IMR-90 (cell line): ENCODE results near the gene MRPL44. TPM values are rescaled to one million over a fixed set of nuclear protein-coding genes. Genes with fewer than 3 reads are reported as not detected.

Source experiments
- ATAC-seq: fragments of 200-7000 bp; cut with Tn5 transposase; 2 replicates; pipeline ENCODE4 v1.9.1; 2020; ENCODE audit warnings: low read depth, mild to moderate bottlenecking, moderate library complexity
- BruUV-seq: library from RNA; stranded (reverse); fragments of 400-500 nt; replicated peaks from 2 replicates; lab custom pipeline; 2021; lab: Mats Ljungman, UMichigan
- CTCF ChIA-PET: fragments of 300-600 bp; formaldehyde crosslinking; extraction: SDS; loops from one replicate; lab custom pipeline; 2021; ENCODE audit warnings: antibody characterized with exemption; lab: Yijun Ruan, JAX
- POLR2A ChIA-PET: fragments of 300-600 bp; sonication (Branson Sonifier 250); formaldehyde crosslinking; loops from one replicate; lab custom pipeline; 2022; ENCODE audit warnings: antibody characterized with exemption; ENCODE audit not compliant: unreplicated experiment; lab: Charles Lee
- DNase-seq: peaks from one replicate; pipeline ENCODE4 v3.0.0; 2013
- H2AFZ ChIP-seq: replicated peaks from 2 replicates; pipeline ENCODE3; 2013; ENCODE audit warnings: low read length, mild to moderate bottlenecking; ENCODE audit not compliant: poor library complexity
- H2AK5ac ChIP-seq: 2 replicates; pipeline ENCODE4 v1.6.1; 2013; ENCODE audit warnings: low read depth, low read length, inconsistent platforms
- H2AK9ac ChIP-seq: replicated peaks from 2 replicates; pipeline ENCODE3; 2013; ENCODE audit warnings: mild to moderate bottlenecking, low read depth, low read length, moderate library complexity; ENCODE audit not compliant: poor library complexity
- H2BK120ac ChIP-seq: 2 replicates; pipeline ENCODE4 v1.6.1; 2013; ENCODE audit warnings: low read depth, low read length, inconsistent platforms
- H2BK15ac ChIP-seq: 3 replicates; pipeline ENCODE4 v1.6.1; 2013; ENCODE audit warnings: low read depth, low read length, inconsistent platforms
- H2BK20ac ChIP-seq: 2 replicates; pipeline ENCODE4 v1.6.1; 2013; ENCODE audit warnings: low read depth, mild to moderate bottlenecking, inconsistent platforms, low read length, moderate library complexity
- H2BK5ac ChIP-seq: 2 replicates; pipeline ENCODE4 v1.6.1; 2013; ENCODE audit warnings: mild to moderate bottlenecking, low read depth, low read length, inconsistent platforms; ENCODE audit not compliant: poor library complexity, severe bottlenecking
- H3K14ac ChIP-seq: replicated peaks from 2 replicates; pipeline ENCODE4 v1.6.1; 2013; ENCODE audit warnings: low read depth, low read length, inconsistent platforms
- H3K18ac ChIP-seq: 2 replicates; pipeline ENCODE4 v1.6.1; 2013; ENCODE audit warnings: low read depth, low read length, control low read depth
- H3K23ac ChIP-seq: 2 replicates; pipeline ENCODE4 v1.6.1; 2013; ENCODE audit warnings: low read depth, low read length, inconsistent platforms
- H3K27ac ChIP-seq: 2 replicates; pipeline ENCODE4 v1.5.1; 2013; ENCODE audit warnings: mild to moderate bottlenecking, control low read depth, low read length; ENCODE audit not compliant: insufficient read depth
- H3K27me3 ChIP-seq: 2 replicates; pipeline ENCODE4 v1.6.1; 2013; ENCODE audit warnings: low read length; ENCODE audit not compliant: control insufficient read depth, insufficient read depth
- H3K36me3 ChIP-seq: 2 replicates; pipeline ENCODE4 v1.6.1; 2013; ENCODE audit warnings: low read length, mixed read lengths; ENCODE audit not compliant: control insufficient read depth, insufficient read depth
- H3K4ac ChIP-seq: 2 replicates; pipeline ENCODE4 v1.6.1; 2013; ENCODE audit warnings: low read depth, low read length, inconsistent platforms
- H3K4me1 ChIP-seq: 2 replicates; pipeline ENCODE4 v1.6.1; 2013; ENCODE audit warnings: low read length, mixed read lengths; ENCODE audit not compliant: control insufficient read depth, insufficient read depth
- H3K4me2 ChIP-seq: 2 replicates; pipeline ENCODE4 v1.6.1; 2013; ENCODE audit warnings: low read depth, mild to moderate bottlenecking, control low read depth, low read length, moderate library complexity
- H3K4me3 ChIP-seq: 2 replicates; pipeline ENCODE4 v1.5.1; 2013; ENCODE audit warnings: low read depth, mild to moderate bottlenecking, control low read depth, low read length, moderate library complexity; ENCODE audit not compliant: insufficient read depth
- H3K56ac ChIP-seq: 2 replicates; pipeline ENCODE4 v1.6.1; 2013; ENCODE audit warnings: low read length, inconsistent platforms; ENCODE audit not compliant: insufficient read depth; ENCODE audit errors: extremely low read depth
- H3K79me1 ChIP-seq, 2 experiments: 2 replicates each; pipeline ENCODE4 v1.6.1; 2013; ENCODE audit warnings: low read length in 2 of 2, inconsistent platforms in 1 of 2, low read depth in 1 of 2
- H3K9ac ChIP-seq: 2 replicates; pipeline ENCODE4 v1.6.1; 2013; ENCODE audit warnings: low read depth, low read length, control low read depth
- H3K9me1 ChIP-seq: 2 replicates; pipeline ENCODE4 v1.6.1; 2013; ENCODE audit warnings: low read length, inconsistent platforms; ENCODE audit not compliant: insufficient read depth
- H3K9me3 ChIP-seq: 2 replicates; pipeline ENCODE4 v1.6.1; 2013; ENCODE audit warnings: low read length; ENCODE audit not compliant: control insufficient read depth, insufficient read depth
- H4K20me1 ChIP-seq: 2 replicates; pipeline ENCODE4 v1.6.1; 2013; ENCODE audit warnings: low read length, inconsistent platforms; ENCODE audit not compliant: insufficient read depth
- H4K5ac ChIP-seq: 2 replicates; pipeline ENCODE4 v1.6.1; 2013; ENCODE audit warnings: mild to moderate bottlenecking, low read depth, low read length, control low read depth
- H4K8ac ChIP-seq, 2 experiments: 2 replicates each; pipeline ENCODE4 v1.6.1; 2013; ENCODE audit warnings: low read depth in 2 of 2, low read length in 2 of 2, control low read depth in 1 of 2, inconsistent platforms in 1 of 2
- H4K91ac ChIP-seq: 2 replicates; pipeline ENCODE4 v1.6.1; 2013; ENCODE audit warnings: low read depth, low read length, inconsistent platforms; ENCODE audit not compliant: insufficient read depth
- BHLHE40 ChIP-seq: fragments of 150-350 bp; IDR thresholded peaks from 2 replicates; pipeline ENCODE4 v1.6.1; 2016; ENCODE audit warnings: mild to moderate bottlenecking, low read depth, low read length
- CEBPB ChIP-seq: IDR thresholded peaks from 2 replicates; pipeline ENCODE4 v1.6.1; 2012; ENCODE audit warnings: low read depth, low read length, improper control_type of control experiment
- CHD1 ChIP-seq: IDR thresholded peaks from 2 replicates; pipeline ENCODE4 v1.6.1; 2012; ENCODE audit warnings: low read depth, low read length, improper control_type of control experiment
- FOS ChIP-seq: fragments of 150-350 bp; IDR thresholded peaks from 2 replicates; pipeline ENCODE4 v1.6.1; 2016; ENCODE audit warnings: low read depth, low read length
- MAFK ChIP-seq: IDR thresholded peaks from 2 replicates; pipeline ENCODE4 v1.6.1; 2012; ENCODE audit warnings: low read depth, low read length, improper control_type of control experiment
- MAZ ChIP-seq: IDR thresholded peaks from 2 replicates; pipeline ENCODE4 v1.6.1; 2012; ENCODE audit warnings: low read depth, mild to moderate bottlenecking, low read length, improper control_type of control experiment, moderate library complexity, borderline replicate concordance
- POLR2A ChIP-seq: IDR thresholded peaks from 2 replicates; pipeline ENCODE4 v1.6.1; 2012; ENCODE audit warnings: mild to moderate bottlenecking, low read depth, low read length
- RAD21 ChIP-seq: IDR thresholded peaks from 2 replicates; pipeline ENCODE4 v1.6.1; 2012; ENCODE audit warnings: low read length, improper control_type of control experiment
- RCOR1 ChIP-seq: IDR thresholded peaks from 2 replicates; pipeline ENCODE4 v1.6.1; 2012; ENCODE audit warnings: mild to moderate bottlenecking, low read length, improper control_type of control experiment; ENCODE audit not compliant: insufficient replicate concordance
- RFX5 ChIP-seq: IDR thresholded peaks from 2 replicates; pipeline ENCODE4 v1.8.0; 2012; ENCODE audit warnings: low read depth, mild to moderate bottlenecking, low read length, moderate library complexity
- WGBS, 2 experiments: methylation state at CpG; one replicate each; pipeline versions ENCODE4 v1.1.5 to v1.1.7; 2013; ENCODE audit warnings: missing lambda C conversion rate in 2 of 2; ENCODE audit not compliant: insufficient read length in 1 of 2; ENCODE audit errors: extremely low coverage in 2 of 2; 5-methylcytosine and 5-hydroxymethylcytosine counted together
- dilution Hi-C: fragments of 300-500 bp; cut with HindIII; formaldehyde crosslinking; loops from one replicate; pipeline ENCODE4 v1.14.3; 2018; ENCODE audit warnings: low sequenced_read_pairs; ENCODE audit not compliant: unreplicated experiment
- in situ Hi-C: fragments of 300-500 bp; cut with MboI; formaldehyde crosslinking; loops from 3 replicates; pipeline ENCODE4 v1.14.3; 2019; ENCODE audit warnings: low sequenced_read_pairs, inconsistent platforms, mixed read lengths
- intact Hi-C: fragments of 100-400 bp; cut with micrococcal nuclease; formaldehyde crosslinking; loops from 2 replicates; pipeline ENCODE4 v1.10.0; 2022
- polyA plus RNA-seq, 3 experiments: library from polyadenylated mRNA; depleted of rRNA; stranded (reverse); fragments of >200 nt; gene quantifications; 2 replicates each; pipeline ENCODE4 v1.2.3, GENCODE V29; 2012; ENCODE audit warnings: low replicate concordance in 1 of 3
- total RNA-seq: library from RNA; depleted of rRNA; stranded (reverse); fragments of >200 nt; gene quantifications from 2 replicates; pipeline ENCODE4 v1.2.3, GENCODE V29; 2012
- TF ChIP-seq, protein P1 (sequence below): fragments of 150-350 bp; IDR thresholded peaks from 2 replicates; pipeline ENCODE4 v1.6.1; 2016; ENCODE audit warnings: low read depth, mild to moderate bottlenecking, low read length, moderate library complexity, borderline replicate concordance
- TF ChIP-seq, protein P2 (sequence below): conservative IDR thresholded peaks from 2 replicates; pipeline ENCODE4 v1.5.1; 2012; ENCODE audit warnings: mild to moderate bottlenecking, low read depth, low read length, improper control_type of control experiment
- TF ChIP-seq, protein P3 (sequence below): fragments of 150-350 bp; IDR thresholded peaks from 2 replicates; pipeline ENCODE4 v1.6.1; 2017; ENCODE audit warnings: mild to moderate bottlenecking, antibody characterized with exemption, low read length, low read depth

Gene MRPL44
- total and polyA plus RNA-seq, 2 of the 4 experiments (the other 2 are of a cell fraction) = 18.6 to 20.1 TPM

DNA sequence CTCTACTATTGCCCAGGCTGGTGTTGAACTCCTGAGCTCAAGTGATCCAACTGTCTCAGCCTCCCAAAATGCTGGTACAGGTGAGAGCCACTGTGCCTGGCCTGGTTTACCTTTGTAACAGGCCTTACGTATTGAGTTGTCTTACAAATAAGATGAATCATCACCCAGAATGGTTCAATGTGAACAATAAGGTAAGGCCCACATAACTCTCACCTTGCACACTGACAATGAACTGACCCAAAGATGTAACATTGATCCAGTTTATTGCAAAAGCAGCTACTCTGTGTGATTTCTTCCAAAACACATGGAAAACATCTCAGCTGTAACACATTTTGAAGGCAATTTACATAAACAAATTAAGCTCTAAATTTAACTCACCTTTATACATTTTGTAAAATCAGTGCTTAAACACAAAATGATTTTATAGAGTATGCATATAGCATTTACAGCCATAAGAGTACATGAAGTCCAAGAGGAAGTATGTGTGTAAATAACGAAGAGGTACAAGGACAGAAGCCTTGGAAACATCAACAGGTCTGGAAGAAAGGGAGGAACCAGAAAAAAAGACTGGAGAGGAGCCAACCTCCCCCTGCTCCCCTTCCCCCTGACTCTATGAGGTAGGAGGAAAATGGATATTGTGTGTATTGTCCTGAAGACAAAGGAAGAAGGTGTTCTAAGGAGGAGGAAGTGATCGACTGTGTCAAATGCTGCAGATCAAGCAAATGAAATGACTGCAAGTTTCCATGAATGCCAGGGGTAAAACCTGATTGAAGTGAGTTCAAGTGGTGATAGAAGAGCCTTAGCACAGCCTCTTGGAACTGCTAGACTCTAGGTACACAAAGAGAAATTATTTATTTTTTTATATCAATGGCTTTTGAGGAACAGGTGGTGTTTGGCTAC, 6.6 kb upstream of the MRPL44 start:
- ChIA-PET POLR2A (no interaction called here), CTCF (no interaction called here)
- Histone ChIP-seq H4K8ac (no peak overlapping the region), H2AK9ac (no peak overlapping the region), H3K18ac (no peak overlapping the region), H2BK20ac (no peak overlapping the region), H3K36me3 (no peaks in the 10 kb centered on the region), H3K14ac (no peak overlapping the region), H2BK5ac (no peak overlapping the region), H3K79me1 (no peaks in the 10 kb centered on the region), H4K91ac (no peak overlapping the region), H3K27ac (no peak overlapping the region), H2AK5ac (no peak overlapping the region), H3K9me1 (no peaks in the 10 kb centered on the region), H3K4me2 (no peak overlapping the region), H3K56ac (no peak overlapping the region), H3K9ac (no peak overlapping the region), H2AFZ (no peak overlapping the region), H3K4me3 (no peak overlapping the region), H2BK120ac (no peak overlapping the region), H3K4me1 (no peaks in the 10 kb centered on the region), H3K27me3 (no peaks in the 10 kb centered on the region), H4K5ac (no peak overlapping the region), H4K20me1 (no peaks in the 10 kb centered on the region), H3K23ac (no peak overlapping the region), H3K9me3 (no peaks in the 10 kb centered on the region), H3K4ac (no peak overlapping the region), H2BK15ac (no peak overlapping the region)
- dilution Hi-C loops (no loop called here), in situ Hi-C loops (no loop called here), intact Hi-C loops (no loop called here)
- WGBS, 2 experiments = 100% methylated on average over 1 of the region's 3 CpGs; no CpG with 5 or more reads in 1 of the 2 experiments
- DNase-seq (no peak), ATAC-seq (no peak)
- no TSS peak for BruUV-seq
- no peak for TF ChIP-seq MAFK
- no peak for TF ChIP-seq RCOR1
- TF ChIP-seq BHLHE40 = no peak
- TF ChIP-seq, protein P1, sequence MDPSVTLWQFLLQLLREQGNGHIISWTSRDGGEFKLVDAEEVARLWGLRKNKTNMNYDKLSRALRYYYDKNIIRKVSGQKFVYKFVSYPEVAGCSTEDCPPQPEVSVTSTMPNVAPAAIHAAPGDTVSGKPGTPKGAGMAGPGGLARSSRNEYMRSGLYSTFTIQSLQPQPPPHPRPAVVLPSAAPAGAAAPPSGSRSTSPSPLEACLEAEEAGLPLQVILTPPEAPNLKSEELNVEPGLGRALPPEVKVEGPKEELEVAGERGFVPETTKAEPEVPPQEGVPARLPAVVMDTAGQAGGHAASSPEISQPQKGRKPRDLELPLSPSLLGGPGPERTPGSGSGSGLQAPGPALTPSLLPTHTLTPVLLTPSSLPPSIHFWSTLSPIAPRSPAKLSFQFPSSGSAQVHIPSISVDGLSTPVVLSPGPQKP = no peak
- no peak for TF ChIP-seq CEBPB
- TF ChIP-seq, protein P2, sequence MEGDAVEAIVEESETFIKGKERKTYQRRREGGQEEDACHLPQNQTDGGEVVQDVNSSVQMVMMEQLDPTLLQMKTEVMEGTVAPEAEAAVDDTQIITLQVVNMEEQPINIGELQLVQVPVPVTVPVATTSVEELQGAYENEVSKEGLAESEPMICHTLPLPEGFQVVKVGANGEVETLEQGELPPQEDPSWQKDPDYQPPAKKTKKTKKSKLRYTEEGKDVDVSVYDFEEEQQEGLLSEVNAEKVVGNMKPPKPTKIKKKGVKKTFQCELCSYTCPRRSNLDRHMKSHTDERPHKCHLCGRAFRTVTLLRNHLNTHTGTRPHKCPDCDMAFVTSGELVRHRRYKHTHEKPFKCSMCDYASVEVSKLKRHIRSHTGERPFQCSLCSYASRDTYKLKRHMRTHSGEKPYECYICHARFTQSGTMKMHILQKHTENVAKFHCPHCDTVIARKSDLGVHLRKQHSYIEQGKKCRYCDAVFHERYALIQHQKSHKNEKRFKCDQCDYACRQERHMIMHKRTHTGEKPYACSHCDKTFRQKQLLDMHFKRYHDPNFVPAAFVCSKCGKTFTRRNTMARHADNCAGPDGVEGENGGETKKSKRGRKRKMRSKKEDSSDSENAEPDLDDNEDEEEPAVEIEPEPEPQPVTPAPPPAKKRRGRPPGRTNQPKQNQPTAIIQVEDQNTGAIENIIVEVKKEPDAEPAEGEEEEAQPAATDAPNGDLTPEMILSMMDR = no peak
- no peak for TF ChIP-seq POLR2A
- no peak for TF ChIP-seq CHD1
- TF ChIP-seq MAZ = no peak
- no peak for TF ChIP-seq RAD21
- TF ChIP-seq FOS = no peak
- TF ChIP-seq, protein P3, sequence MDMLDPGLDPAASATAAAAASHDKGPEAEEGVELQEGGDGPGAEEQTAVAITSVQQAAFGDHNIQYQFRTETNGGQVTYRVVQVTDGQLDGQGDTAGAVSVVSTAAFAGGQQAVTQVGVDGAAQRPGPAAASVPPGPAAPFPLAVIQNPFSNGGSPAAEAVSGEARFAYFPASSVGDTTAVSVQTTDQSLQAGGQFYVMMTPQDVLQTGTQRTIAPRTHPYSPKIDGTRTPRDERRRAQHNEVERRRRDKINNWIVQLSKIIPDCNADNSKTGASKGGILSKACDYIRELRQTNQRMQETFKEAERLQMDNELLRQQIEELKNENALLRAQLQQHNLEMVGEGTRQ = no peak
- no peak for TF ChIP-seq RFX5
